Kidney capillary endothelial cell (primary cell): Measurements from ENCODE around the gene DYRK3.

Experiments
- DNase-seq: peaks from one replicate; pipeline ENCODE4 v3.0.0-alpha.2; 2018; ENCODE audit warnings: low spot score

DYRK3 gene

GRCh38 chr1:206661161-206661820, 26.0 kb downstream of the DYRK3 start:
- DNase-seq = no peak

DNA sequence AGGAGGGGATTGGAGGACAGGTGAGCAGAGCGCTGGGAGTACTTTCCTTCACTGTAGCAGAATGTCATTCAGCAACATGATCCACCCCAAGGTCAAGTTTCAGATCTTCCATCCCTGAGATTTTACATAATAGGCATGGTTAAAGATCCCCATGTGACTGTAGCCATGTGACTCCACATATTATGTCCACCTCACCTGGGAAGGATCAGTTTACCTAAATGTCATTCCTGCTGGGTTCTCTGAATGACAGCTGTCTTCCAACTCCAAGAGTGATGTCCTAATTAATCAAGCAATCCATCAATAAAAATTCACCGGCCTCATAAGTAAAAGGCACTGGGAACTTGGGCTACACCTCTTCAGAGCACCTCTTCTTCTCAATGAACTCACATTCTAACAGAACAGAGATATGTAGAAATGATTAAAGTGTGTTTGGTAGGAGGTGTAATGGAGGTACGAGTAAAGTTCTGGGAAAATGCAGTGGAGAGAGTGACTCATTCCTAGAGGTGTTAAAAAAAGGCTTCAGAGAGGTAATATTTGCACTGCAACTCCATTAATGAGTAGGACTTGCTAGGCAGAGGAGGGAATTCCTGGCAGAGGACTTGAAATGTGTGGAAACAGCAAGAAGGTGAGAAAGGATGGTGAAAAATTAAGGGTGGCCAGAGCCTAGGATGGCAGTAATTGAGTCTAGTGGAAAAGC, 27.2 kb downstream of the DYRK3 start:
- DNase-seq = no peak

GRCh38 chr1:206663362-206663761, 28.0 kb downstream of the DYRK3 start:
- no peak for DNase-seq

DNA sequence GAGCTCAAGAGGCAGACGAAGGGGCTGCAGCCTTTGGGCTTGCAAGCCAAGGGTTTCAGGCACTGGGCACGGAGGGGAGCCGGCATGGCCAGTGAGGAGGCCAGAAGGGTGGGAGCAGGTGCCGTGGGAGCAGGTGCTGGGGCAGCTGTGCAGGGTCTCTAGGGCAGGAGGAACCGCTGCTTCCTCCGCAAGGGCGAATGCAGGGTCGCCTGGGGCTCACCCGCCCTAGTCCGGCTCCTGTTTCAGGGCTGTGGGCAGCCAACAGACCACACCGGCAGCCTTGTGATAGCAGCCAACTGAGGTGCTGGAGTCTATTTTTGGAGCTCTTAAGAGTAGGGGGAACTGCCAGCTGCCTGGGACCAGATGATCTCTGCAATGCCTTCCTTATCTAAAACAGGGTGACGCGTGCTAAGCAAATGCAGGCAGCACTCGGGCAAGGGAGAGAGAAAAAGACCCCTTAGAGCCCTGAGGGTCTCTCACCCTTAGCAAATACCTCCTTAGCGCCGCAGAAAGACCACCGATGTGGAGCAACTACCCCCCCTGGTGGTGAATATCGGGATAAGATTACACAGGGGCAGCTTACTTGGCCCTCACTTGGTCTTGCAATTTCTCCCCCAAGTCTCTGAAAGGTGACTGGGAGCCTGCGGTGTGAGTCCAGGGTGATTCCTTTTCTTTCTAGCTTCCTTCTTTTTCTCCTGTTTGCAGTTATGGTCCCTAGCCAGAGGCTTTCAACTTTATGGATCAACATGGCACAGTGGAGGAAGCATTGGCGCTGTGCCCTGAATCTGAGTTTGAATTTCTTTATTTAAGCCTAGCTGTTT, 28.7 kb downstream of the DYRK3 start:
- peak; percentile 77 for DNase-seq

DNA sequence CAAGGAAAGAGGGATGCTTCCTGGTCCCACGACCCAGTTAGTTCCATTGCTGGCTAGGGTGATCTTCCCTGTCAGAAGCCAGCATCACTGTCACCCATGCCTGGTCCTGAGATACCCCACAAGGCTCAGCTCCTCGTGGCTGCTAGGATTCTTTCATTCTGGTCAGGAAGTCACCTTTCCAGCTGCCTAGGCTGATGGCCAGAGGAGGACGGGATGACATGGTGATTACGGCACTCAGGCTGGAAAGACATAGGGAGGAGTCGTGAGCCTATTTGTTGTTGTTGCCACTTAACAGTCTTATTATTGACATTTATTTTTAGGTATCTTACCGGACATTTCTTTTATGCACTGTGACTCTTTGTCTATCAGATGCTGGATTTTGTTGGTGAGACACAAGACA, 29.4 kb downstream of the DYRK3 start:
- no peak for DNase-seq

DNA sequence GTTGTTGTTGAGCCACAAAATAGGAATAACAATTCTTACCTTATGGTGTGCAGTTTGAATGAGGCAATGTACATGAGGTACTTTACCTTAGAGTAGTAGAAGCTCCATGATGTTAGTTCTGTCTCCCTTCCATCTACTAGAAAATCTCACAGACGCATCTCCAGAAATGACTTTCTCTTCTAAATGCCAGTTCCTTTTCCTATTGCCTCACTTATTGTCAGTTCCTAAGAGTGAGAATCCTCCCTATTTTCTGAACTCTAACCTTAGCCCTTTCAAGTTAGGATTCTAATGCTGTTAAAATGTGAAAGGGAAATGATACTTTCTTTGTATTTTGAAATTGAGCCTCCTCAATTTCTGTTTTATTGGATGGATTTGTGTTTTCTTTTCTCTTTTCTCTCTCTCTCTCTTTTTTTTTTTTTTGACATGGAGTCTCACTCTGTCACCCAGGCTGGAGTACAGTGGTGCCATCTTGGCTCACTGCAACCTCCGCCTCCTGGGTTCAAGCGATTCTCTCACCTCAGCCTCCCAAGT, 30.8 kb downstream of the DYRK3 start:
- DNase-seq = no peak

DNA sequence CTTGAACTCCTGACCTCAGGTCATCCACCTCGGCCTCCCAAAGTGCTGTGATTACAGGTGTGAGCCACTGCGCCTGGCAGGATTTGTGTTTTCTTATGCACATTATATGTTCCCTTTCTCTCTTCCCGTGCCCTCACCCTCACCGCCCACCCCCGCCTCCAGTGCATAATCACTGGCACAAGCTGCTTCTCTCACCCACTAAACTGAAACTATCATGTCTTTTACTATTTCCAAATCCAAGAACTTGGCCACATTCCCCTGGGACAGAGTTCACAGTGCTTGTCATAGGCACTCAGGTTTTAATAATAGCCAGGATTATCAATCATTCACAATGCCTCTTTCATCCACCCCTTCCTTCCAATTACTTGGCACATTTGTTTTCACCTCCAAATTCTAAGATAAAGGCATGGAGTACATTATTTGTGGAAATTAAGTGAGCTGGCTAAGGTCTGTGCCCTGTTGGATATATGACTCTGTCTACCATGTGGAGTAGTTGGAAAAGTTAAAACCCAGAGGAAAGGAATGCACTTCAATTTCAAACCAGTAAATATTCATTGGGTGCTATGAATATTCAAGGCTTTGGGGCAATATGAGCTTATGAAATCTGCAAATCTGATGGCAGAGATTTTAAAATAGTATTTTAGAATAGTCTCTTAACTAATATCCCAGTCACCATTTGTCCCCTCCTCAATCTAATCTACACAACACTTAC, 31.8 kb downstream of the DYRK3 start:
- no peak for DNase-seq

DNA sequence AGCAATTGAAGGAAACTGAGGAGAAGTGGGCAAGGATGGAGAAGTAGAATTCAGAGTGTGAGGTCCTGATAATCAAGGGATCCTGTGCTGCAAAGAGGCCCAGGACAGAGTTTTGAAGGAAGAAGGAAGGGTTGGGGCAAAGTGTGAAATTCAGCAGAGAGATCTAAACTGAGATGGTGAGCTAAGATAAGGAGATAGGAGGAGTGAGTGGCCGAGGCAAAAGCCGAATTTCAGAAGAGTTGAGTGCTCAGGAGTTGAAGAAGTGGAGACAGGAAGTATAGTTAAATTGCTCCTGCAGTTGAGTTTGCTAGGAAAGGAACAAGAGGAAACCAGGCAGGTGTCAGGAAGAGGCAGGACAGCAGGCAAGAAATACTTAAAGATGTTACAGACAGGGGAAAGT, 33.0 kb downstream of the DYRK3 start:
- DNase-seq = no peak

DNA sequence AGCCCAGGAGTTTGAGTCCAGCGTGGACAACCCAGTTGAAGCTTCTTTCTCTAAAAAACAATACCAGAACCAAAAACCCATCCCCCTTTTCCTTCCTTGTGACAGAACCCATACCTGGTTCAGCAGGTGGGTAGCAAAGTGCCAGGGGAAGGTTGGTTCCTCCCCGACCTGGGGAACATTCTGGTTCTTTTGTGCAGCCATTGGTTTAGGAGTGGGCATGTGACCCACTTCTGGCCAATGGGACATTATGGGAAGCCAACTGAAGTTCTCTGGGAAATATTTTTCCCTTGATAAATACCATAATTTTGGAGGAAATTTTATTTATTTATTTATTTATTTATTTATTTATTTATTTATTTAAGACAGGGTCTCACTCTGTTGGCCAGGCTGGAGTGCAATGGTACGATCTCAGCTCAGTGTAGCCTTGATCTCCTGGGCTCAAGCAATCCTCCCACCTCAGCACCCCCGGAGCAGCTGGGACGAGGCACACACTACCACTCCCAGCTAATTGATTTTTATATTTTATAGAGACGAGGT, 33.6 kb downstream of the DYRK3 start:
- no peak for DNase-seq

DNA sequence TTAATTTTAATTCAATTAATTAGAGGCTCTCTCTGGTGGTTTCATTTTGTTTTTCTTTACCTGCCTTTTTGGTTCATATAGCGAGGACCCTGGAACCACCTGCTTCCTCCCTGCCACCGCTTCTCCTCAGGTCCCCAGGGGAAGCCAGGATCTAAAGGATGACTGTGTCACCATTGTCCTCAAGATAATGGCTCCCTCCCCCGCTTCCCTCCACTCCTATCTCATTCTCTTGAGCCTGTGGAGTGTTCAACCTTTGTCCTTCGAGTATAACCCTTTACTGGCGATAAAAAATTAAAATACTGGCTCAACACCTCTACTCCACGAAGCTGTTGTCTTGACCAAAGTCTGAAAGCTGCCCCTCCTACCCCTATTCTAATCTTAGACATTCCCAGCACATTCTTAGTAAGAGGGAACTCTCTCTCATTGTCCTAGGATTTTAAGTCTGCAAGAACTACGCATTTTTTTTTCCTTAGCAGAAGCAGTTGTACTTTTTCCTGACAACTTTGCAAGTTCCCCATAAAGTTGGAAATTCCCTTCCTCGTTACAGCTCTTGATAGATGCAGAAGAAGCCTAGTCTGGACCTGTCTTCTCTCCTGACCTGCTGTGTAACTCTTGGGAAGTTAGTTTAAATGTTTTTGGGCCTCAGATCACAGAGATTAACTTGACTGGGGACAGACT, 36.8 kb downstream of the DYRK3 start:
- DNase-seq = no peak

DNA sequence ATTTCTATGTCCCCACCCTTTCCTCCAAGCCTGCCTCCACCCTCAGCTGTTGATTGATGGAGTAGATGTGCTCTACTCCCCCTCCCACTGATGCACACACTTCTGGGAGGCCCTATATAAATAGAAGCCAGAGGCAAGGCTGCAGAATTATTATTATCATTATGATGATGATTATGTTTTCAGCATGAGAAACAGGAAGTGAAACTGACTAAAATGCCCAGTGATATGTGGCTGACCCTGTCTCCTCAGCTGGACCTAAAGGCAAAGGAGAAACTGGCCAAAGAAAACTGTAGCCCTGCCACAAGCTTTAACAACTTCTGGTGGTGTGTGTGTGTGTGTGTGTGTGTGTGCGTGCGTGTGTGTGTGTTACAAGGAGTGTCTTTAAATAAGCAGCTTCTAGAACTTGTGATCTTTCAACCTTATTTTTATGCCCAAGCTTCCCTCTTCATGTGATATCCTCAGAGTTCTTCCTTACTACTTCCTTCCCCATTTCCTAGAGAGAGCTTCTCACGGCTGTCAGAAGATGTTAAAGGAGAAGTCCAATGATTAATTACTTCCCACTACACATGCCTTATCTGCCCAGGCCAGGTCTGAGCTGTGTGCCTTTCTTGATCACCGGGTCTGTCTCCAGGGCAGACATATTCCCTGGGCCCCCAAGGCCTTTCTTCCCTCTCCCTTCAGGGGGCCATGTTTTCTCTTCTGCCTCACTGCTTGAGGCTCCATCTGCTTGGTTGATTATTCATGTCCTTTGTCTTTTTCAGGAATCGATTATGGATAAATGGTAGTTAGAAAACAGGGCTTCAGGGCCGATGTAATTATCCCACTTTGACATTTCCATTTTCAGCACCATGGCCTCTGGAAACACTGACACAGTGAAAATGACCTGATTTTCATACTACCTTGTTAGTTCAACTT, 37.8 kb downstream of the DYRK3 start:
- DNase-seq = peak; percentile 40

DNA sequence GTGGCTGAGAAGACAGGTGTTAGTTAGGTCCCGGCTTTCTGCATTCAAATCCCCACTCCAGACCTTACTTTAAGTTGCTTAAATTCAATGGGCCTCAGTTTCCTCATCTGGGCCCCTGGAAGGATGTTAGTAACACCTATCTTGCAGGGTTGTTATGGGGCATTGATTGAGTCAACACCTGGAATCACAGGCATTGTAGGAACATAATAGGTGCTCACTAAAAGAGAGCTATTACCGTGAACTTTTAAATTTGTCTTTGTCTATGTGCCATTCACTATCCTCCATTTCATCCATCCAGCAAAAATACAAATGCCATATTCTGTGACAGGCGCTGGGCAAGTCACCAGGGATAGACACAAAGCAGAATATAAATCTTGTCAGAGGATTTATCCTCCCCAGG, 38.9 kb downstream of the DYRK3 start:
- no peak for DNase-seq

GRCh38 chr1:206674745-206675175, 39.4 kb downstream of the DYRK3 start:
- no peak for DNase-seq

GRCh38 chr1:206676499-206676898, 41.2 kb downstream of the DYRK3 start:
- DNase-seq = no peak

GRCh38 chr1:206678490-206678889, 43.2 kb downstream of the DYRK3 start:
- DNase-seq = no peak

- no peak for DNase-seq
Measured at GRCh38 chr1:206679738-206680211, 44.4 kb downstream of the DYRK3 start.

- DNase-seq = no peak
Measured at GRCh38 chr1:206680279-206680678, 44.9 kb downstream of the DYRK3 start.

DNA sequence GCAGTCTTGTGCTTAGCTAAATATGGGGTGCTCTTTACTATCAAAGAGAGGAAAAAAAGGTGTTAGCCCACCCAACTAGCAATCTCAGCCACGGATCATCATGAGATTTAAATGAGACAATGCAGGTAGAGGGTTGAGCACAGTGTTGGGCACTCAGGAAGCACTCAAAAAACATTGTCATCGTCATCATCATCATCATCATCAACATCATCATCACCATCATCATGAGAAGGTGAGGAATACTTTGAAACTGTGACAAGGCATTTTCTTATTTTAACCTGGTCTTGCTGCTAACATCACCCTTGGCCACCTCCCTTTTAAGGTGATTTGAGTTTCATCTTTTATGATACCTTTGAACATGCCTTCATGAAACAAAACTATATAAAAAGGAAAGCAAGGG, 46.0 kb downstream of the DYRK3 start:
- no peak for DNase-seq

- DNase-seq = no peak
Measured at GRCh38 chr1:206682111-206682510, 46.8 kb downstream of the DYRK3 start.

- no peak for DNase-seq
Measured at GRCh38 chr1:206683313-206683712, 48.0 kb downstream of the DYRK3 start.
